Measurements from ENCODE around the gene SLC47A1. TPM values are rescaled to one million over a fixed set of nuclear protein-coding genes. Genes with fewer than 3 reads are reported as not detected.

The SLC47A1 gene
- total RNA-seq, 4 donors from 2014 or later = 0.32 to 0.96 TPM; not detected in 2

DNA sequence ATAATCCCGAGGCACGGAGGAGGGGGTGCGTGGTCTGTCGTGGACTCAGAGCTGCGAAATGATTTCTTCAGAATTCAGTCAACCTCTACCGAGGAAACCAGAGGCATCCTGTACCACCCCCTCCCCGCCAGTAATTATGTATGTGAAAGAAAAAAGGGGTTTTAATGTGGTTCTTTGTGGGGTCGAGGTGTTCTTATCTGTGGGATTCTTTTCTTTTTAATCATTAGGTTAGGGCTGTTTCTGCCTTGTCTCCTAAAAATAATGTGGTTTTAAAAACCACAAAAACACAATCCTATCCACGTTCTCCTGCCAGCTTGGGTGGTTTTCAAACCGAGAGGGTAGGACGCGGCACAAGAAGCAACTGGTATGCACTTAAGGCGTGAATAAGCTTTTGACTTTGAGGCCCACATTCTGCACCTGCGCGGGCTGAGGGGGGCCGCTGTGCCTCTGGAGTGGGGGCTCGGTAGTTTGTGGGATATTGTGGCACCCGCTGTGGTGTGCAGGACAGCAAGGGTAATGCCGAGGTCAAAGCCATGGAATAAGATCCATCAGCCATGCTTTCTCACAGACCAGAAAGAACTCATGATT, 1.0 kb downstream of the SLC47A1 start:
- Histone ChIP-seq H3K4me3 (peak overlapping the region in 2 of 4 donors; percentile 45 to 59), H3K27ac (no peak overlapping the region), H3K27me3 (peaks cover 57% of the 10 kb centered on the region), H3K36me3 (no peaks in the 10 kb centered on the region), H3K9me3 (no peaks in the 10 kb centered on the region), H3K4me1 (peaks cover 0 to 15% (median 9%) of the 10 kb centered on the region in 4 donors)
- 40 to 51% methylated on average over 4 to 19 of the region's 19 CpGs for WGBS, 2 donors (ENCODE audit: low coverage in 1 of 2)
- TF ChIP-seq POLR2AphosphoS5 (IDR thresholded peaks at IDR 0.05) = no peak
- TF ChIP-seq, protein P1, sequence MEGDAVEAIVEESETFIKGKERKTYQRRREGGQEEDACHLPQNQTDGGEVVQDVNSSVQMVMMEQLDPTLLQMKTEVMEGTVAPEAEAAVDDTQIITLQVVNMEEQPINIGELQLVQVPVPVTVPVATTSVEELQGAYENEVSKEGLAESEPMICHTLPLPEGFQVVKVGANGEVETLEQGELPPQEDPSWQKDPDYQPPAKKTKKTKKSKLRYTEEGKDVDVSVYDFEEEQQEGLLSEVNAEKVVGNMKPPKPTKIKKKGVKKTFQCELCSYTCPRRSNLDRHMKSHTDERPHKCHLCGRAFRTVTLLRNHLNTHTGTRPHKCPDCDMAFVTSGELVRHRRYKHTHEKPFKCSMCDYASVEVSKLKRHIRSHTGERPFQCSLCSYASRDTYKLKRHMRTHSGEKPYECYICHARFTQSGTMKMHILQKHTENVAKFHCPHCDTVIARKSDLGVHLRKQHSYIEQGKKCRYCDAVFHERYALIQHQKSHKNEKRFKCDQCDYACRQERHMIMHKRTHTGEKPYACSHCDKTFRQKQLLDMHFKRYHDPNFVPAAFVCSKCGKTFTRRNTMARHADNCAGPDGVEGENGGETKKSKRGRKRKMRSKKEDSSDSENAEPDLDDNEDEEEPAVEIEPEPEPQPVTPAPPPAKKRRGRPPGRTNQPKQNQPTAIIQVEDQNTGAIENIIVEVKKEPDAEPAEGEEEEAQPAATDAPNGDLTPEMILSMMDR (IDR thresholded peaks at IDR 0.05) = no peak
- no peak for TF ChIP-seq POLR2A (IDR thresholded peaks at IDR 0.05)
- no peak for TF ChIP-seq EP300 (IDR thresholded peaks at IDR 0.05; ENCODE audit: low read depth)
- intact Hi-C loops (cut with DNase I; ENCODE audit: low total_unique reads) = no loop called here
- DNase-seq = no peak
- in situ Hi-C loops (cut with MboI; ENCODE audit: low pct_ligation_motif_present in 1 of 4, low pct_unique_long_range_greater_than_20kb in 1 of 4, low sequenced_read_pairs in 3 of 4) = no loop called here

DNA sequence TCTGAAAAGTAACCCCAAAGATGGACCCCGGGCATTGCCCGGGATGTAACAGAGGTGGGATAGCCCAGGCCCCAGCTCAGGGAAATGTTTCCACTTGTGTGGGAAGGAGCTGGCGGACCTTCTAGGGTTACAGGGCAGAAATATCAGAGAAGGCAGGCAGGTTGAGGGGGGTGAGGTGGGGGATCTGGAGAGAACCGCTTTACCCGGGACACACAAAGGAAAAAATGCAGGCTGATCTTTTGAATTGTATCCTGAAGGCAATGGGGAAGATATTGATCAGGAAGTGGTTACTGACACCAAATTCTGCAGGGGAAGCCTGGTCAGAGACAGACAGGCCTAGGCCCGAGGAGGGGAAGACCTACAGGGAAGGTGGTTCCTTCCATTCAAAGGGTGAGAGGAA, 3.5 kb downstream of the SLC47A1 start:
- no peak overlapping the region for H3K4me3 ChIP-seq
- in situ Hi-C loops (cut with MboI; ENCODE audit: low pct_ligation_motif_present in 1 of 4, low pct_unique_long_range_greater_than_20kb in 1 of 4, low sequenced_read_pairs in 3 of 4) = no loop called here
- intact Hi-C loops (cut with DNase I; ENCODE audit: low total_unique reads) = no loop called here

DNA sequence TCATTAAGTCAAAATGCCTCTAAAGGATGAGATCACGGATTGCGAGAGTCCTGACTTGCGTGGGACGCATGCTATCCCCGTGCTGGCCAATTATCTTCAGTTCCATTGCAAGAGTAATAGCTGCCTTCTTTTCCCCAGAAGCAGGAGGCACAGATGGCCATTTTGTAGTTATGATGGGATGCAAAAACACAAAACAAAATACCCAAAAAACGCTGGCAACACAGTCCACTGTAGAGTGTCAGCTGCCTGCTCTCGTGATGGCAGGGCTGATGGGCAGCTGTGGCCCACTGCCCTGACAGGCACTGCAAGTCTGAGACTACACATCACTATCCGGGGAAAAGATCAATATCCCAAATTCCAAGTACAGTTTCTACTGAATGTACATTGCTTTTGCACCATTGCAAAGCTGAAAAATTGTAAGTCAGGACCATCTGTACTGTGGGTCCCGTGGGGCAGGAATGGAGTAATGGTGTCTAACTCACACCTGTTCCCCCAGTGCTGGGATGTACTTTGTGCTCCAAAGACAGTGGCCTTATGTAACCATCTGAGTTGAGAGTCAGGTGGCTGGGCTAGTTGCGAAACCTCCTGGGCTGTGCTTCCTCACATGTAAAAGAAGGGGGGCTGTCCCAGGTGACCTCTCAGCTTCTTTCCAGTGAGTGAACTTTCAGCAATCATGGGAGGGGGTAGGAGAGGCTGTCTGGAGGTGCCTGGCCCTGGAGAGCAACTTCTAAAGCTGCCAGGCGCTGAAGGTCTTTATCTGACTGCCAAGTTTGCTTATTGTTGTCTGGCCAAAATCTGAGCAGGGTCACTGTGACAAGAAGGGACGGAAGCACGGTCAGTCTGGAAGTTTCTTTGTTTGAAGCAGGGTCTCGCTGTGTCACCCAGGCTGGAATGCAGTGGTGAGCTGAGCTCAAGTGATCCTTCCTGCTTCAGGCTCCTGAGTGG, 4.7 kb downstream of the SLC47A1 start:
- Histone ChIP-seq H3K27ac (no peak overlapping the region), H3K36me3 (no peaks in the 10 kb centered on the region), H3K4me3 (no peak overlapping the region), H3K4me1 (peaks cover 0 to 14% (median 8%) of the 10 kb centered on the region in 4 donors), H3K27me3 (peaks cover 25% of the 10 kb centered on the region), H3K9me3 (no peaks in the 10 kb centered on the region)
- intact Hi-C loops (cut with DNase I; ENCODE audit: low total_unique reads) (no loop called here), in situ Hi-C loops (cut with MboI; ENCODE audit: low pct_ligation_motif_present in 1 of 4, low pct_unique_long_range_greater_than_20kb in 1 of 4, low sequenced_read_pairs in 3 of 4) (no loop called here)
- TF ChIP-seq, protein P1 (IDR thresholded peaks at IDR 0.05) = no peak
- TF ChIP-seq POLR2AphosphoS5 (IDR thresholded peaks at IDR 0.05) (no peak), EP300 (IDR thresholded peaks at IDR 0.05; ENCODE audit: low read depth) (no peak)
- 81 to 84% methylated on average over 9 to 14 of the region's 14 CpGs for WGBS, 2 donors (ENCODE audit: low coverage in 1 of 2)
- DNase-seq = peak; percentile 38

More for the DNA sequence above, 3.5 kb downstream of the SLC47A1 start:
- no peak for DNase-seq
- Histone ChIP-seq H3K36me3 (no peaks in the 10 kb centered on the region), H3K27ac (no peak overlapping the region), H3K27me3 (peaks cover 37% of the 10 kb centered on the region), H3K4me1 (peaks cover 0 to 15% (median 9%) of the 10 kb centered on the region in 4 donors), H3K9me3 (no peaks in the 10 kb centered on the region)
- 78 to 81% methylated on average over 5 to 6 of the region's 6 CpGs for WGBS, 2 donors (ENCODE audit: low coverage in 1 of 2)
- TF ChIP-seq, protein P1 (IDR thresholded peaks at IDR 0.05) = no peak
- TF ChIP-seq POLR2AphosphoS5 (IDR thresholded peaks at IDR 0.05) = no peak
- TF ChIP-seq POLR2A (IDR thresholded peaks at IDR 0.05) = no peak
- TF ChIP-seq EP300 (IDR thresholded peaks at IDR 0.05; ENCODE audit: low read depth) = no peak

DNA sequence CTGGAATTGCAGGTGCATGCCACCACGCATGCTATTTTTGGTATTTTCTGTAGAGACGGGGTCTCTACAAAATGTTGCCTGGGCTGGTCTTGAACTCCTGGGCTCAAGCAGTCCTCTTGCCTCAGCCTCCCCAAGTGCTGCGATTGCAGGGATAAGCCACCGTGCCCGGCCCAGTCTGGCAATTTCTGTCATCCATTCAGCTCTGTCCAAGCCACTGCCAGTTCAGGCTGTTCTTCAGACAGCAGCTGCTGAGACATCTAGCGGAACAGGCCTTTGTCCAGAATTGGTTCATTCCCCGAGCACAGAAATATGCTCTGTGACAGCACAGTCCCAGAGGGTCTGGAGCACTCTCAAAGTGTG, 5.4 kb downstream of the SLC47A1 start:
- in situ Hi-C loops (cut with MboI; ENCODE audit: low pct_ligation_motif_present in 1 of 4, low pct_unique_long_range_greater_than_20kb in 1 of 4, low sequenced_read_pairs in 3 of 4) (no loop called here), intact Hi-C loops (cut with DNase I; ENCODE audit: low total_unique reads) (no loop called here)
- peaks cover 0 to 8% (median 3%) of the 10 kb centered on the region in 4 donors for H3K4me1 ChIP-seq
- no peaks in the 10 kb centered on the region for H3K36me3 ChIP-seq
- H3K9me3 ChIP-seq = no peaks in the 10 kb centered on the region
- DNase-seq = no peak
- 91% methylated on average over 7 of the region's 7 CpGs; no CpG with 5 or more reads in 1 of the 2 donors for WGBS, 2 donors (ENCODE audit: low coverage in 1 of 2)
- peaks cover 19% of the 10 kb centered on the region for H3K27me3 ChIP-seq
- TF ChIP-seq POLR2AphosphoS5 (IDR thresholded peaks at IDR 0.05) = no peak
- TF ChIP-seq, protein P1 (IDR thresholded peaks at IDR 0.05) = no peak
- no peak for TF ChIP-seq EP300 (IDR thresholded peaks at IDR 0.05; ENCODE audit: low read depth)
- TF ChIP-seq POLR2A (IDR thresholded peaks at IDR 0.05) = no peak
- no peak overlapping the region for H3K27ac ChIP-seq
- no peak overlapping the region for H3K4me3 ChIP-seq
